Measurements from ENCODE around the gene TRAPPC12.
A peak's percentile ranks its signal among the peaks of the same experiment; 100 is the strongest.

The TRAPPC12 gene

GRCh38 chr2:3408781-3409180, 29.3 kb downstream of the TRAPPC12 start:
- no peak for DNase-seq (ENCODE audit: low read depth)

- DNase-seq (ENCODE audit: low read depth): no peak
Observed at GRCh38 chr2:3409627-3410170, 30.2 kb downstream of the TRAPPC12 start.

GRCh38 chr2:3411103-3411502, 31.6 kb downstream of the TRAPPC12 start:
- no peak for DNase-seq (ENCODE audit: low read depth)

- DNase-seq (ENCODE audit: low read depth): no peak
Observed at GRCh38 chr2:3413697-3414096, 34.2 kb downstream of the TRAPPC12 start.

- DNase-seq (ENCODE audit: low read depth): no peak
Observed at GRCh38 chr2:3414133-3414860, 34.8 kb downstream of the TRAPPC12 start.

GRCh38 chr2:3418766-3419404, 39.4 kb downstream of the TRAPPC12 start:
- DNase-seq (ENCODE audit: low read depth): no peak

GRCh38 chr2:3420076-3420768, 40.7 kb downstream of the TRAPPC12 start:
- no peak for DNase-seq (ENCODE audit: low read depth)

- DNase-seq (ENCODE audit: low read depth): peak; percentile 24
Observed at GRCh38 chr2:3420769-3421397, 41.4 kb downstream of the TRAPPC12 start.

- DNase-seq (ENCODE audit: low read depth): no peak
Observed at GRCh38 chr2:3421580-3421979, 42.1 kb downstream of the TRAPPC12 start.

GRCh38 chr2:3422161-3422779, 42.8 kb downstream of the TRAPPC12 start:
- no peak for DNase-seq (ENCODE audit: low read depth)

GRCh38 chr2:3423492-3424170, 44.1 kb downstream of the TRAPPC12 start:
- peak; percentile 34 for DNase-seq (ENCODE audit: low read depth)

GRCh38 chr2:3424171-3424795, 44.8 kb downstream of the TRAPPC12 start:
- no peak for DNase-seq (ENCODE audit: low read depth)

- no peak for DNase-seq (ENCODE audit: low read depth)
Observed at GRCh38 chr2:3426615-3427014, 47.1 kb downstream of the TRAPPC12 start.

- DNase-seq (ENCODE audit: low read depth): no peak
Observed at GRCh38 chr2:3427272-3427671, 47.8 kb downstream of the TRAPPC12 start.

GRCh38 chr2:3428577-3428976, 49.1 kb downstream of the TRAPPC12 start:
- no peak for DNase-seq (ENCODE audit: low read depth)

- DNase-seq (ENCODE audit: low read depth): no peak
Observed at GRCh38 chr2:3429066-3429610, 49.6 kb downstream of the TRAPPC12 start.

- peak; percentile 79 for DNase-seq (ENCODE audit: low read depth)
Observed at GRCh38 chr2:3430172-3430571, 50.7 kb downstream of the TRAPPC12 start.

- no peak for DNase-seq (ENCODE audit: low read depth)
Observed at GRCh38 chr2:3430740-3431490, 51.4 kb downstream of the TRAPPC12 start.

- peak; percentile 67 for DNase-seq (ENCODE audit: low read depth)
Observed at GRCh38 chr2:3432067-3432466, 52.6 kb downstream of the TRAPPC12 start.
